Measurements from ENCODE around the gene PDE8B.

The PDE8B gene

GRCh38 chr5:77210091-77210963 lies at the start of gene PDE8B:
TSS of gene PDE8B (plus strand) at chr5:77210680. CDS start at chr5:77210926, 246 bp downstream.
- in situ Hi-C loops (cut with MboI; ENCODE audit: low sequenced_read_pairs), result no loop called here

DNA sequence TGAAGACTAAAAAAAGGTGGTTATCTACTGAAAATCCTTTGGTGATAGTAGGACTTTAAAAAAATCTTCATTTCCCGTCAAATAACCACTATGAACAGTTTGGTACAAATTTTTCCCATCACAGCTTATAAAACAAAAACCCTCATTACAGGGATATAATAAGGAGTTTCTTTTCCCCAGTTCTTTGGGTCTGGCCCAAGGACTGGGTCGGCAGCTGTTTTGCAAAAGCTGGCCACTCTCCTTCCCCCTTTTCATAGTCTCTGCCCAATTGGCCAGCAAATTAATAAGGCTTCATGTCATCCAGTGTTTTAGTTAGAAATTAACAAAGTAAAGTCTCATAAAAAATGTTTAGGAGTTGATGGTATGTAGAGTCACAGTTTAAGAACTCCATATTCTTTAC lies 47.0 kb upstream of the PDE8B start:
- in situ Hi-C loops (cut with MboI; ENCODE audit: low sequenced_read_pairs), result no loop called here

DNA sequence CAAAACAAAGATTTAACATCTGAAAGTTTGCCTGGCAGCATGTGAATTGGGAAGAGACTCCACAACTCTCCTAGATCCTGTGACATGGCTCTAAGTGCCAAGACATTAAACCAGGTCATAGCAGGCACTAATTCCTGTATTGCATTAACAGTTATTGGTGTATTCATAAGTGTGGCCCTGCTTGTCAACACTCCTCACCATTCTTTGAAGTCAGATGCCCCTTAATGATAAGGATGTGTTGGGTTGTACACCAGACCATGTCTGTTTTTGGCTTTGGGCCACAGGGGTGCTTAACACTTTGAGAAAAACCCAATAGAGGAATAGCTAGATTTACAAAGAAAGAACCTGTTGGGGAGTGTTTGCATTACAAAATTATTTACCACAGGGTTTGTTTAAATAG lies 43.4 kb upstream of the PDE8B start:
- in situ Hi-C loops (cut with MboI; ENCODE audit: low sequenced_read_pairs), result no loop called here

- in situ Hi-C loops (cut with MboI; ENCODE audit: low sequenced_read_pairs), result no loop called here
These were observed 42.8 kb upstream of the PDE8B start for GRCh38 chr5:77167695-77168121.

DNA sequence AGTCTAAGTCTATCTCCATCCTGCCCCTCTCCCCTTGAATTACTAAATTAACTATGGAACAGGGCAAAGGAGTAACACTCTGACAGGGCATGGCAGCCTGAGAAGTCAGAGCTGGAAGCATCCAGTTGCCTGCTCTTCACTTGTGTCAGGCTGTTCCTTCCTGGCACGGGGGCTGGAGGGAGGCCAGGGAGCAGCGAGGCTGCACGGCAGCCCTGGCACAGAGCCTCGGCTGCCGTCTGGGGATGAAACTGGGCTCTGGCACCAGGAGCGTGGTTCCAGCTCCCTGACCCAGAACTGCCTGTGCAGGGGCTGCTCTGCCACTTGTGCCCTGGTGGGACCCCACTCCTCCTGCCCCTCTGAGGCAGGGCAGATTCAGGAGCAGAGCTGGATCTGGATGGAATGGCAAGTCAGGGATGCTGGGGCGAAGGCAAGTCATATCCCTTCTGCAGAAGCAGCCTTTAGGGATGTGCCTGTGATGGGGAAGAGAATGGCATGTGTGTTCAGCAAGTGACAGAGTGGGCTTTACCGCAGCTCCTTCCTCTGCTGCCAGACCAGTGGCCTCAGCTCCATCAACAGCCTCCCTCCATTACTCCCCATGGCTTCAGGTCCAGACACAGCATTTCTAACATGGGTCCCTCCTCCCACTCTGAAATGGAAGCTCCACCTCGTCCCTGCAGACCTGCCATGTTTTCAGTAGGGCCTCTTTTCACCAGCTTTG lies 42.2 kb upstream of the PDE8B start:
- in situ Hi-C loops (cut with MboI; ENCODE audit: low sequenced_read_pairs), result no loop called here

GRCh38 chr5:77168879-77169244 lies 41.6 kb upstream of the PDE8B start:
- in situ Hi-C loops (cut with MboI; ENCODE audit: low sequenced_read_pairs), result no loop called here

GRCh38 chr5:77170196-77170890 lies 40.1 kb upstream of the PDE8B start:
- in situ Hi-C loops (cut with MboI; ENCODE audit: low sequenced_read_pairs), result no loop called here

GRCh38 chr5:77171141-77171910 lies 39.2 kb upstream of the PDE8B start:
- in situ Hi-C loops (cut with MboI; ENCODE audit: low sequenced_read_pairs), result no loop called here

DNA sequence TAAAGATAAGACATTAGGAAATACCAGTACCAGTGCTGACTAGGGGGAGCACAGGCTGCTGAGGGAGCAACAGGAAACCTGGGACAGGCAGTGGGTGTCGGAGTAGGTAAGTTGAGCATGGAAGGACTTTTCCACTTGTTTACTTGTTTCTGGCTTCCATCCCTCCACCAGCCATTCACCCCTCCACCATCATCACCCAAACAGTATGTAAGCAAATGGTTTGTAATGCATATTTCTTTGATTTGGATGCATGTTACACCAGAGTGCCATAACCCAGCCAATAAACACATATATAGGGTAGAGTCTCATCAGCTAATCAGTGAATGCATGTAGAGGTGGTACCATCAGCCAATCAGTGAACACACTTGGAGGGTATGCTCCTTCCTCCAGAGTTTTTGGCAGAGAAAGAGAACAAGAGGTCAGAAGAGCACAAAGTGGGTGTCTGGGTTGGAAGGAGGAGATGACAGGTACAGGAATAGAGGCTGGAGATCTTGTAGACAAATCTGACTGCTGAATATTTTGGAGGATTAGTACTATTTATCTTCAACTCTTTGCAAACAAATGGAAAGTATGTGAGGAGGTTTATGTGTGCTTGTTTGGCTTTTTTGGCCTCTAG lies 37.7 kb upstream of the PDE8B start:
- in situ Hi-C loops (cut with MboI; ENCODE audit: low sequenced_read_pairs), result no loop called here

DNA sequence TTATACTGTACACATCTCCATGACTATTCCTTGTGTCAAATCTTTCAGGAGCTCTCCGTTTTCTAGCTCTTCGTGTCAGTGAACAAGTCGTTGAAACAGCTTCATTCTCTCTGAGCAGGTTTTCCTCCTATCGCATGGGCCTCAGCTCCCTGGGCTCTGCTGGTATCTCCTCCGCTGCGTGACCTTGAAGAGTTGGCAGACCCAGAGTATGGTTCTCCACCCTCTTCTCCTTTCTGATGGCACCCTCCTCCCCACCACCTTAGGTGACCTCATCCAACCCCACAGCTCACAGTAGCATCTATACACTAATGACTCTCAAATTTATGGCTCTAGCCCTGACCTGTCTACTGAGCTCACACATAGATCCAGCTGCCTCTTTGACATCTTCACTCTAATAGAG lies 36.0 kb upstream of the PDE8B start:
- in situ Hi-C loops (cut with MboI; ENCODE audit: low sequenced_read_pairs), result no loop called here

DNA sequence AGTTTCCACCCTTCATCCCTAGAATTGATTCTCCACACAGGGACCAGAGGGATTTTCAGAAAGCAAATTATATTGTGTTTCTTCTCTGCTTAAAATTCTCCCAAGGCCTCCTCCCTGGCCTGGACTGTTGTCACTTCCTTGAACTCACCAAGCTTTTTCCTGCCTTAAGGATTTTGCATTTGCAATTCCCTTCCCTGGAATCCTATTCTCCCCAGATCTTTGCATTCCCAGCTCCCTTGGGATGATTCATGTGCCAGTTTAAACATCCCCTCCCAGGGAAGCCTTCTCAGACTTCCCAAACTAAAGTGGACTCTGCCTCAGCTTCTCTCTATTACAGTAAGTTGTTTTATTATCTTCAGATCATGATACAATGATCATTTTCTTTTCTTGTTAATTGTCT lies 35.2 kb upstream of the PDE8B start:
- in situ Hi-C loops (cut with MboI; ENCODE audit: low sequenced_read_pairs), result no loop called here

- in situ Hi-C loops (cut with MboI; ENCODE audit: low sequenced_read_pairs), result no loop called here
These were observed 34.1 kb upstream of the PDE8B start for GRCh38 chr5:77176429-77176828.

GRCh38 chr5:77177576-77177975 lies 32.9 kb upstream of the PDE8B start:
- in situ Hi-C loops (cut with MboI; ENCODE audit: low sequenced_read_pairs), result no loop called here

DNA sequence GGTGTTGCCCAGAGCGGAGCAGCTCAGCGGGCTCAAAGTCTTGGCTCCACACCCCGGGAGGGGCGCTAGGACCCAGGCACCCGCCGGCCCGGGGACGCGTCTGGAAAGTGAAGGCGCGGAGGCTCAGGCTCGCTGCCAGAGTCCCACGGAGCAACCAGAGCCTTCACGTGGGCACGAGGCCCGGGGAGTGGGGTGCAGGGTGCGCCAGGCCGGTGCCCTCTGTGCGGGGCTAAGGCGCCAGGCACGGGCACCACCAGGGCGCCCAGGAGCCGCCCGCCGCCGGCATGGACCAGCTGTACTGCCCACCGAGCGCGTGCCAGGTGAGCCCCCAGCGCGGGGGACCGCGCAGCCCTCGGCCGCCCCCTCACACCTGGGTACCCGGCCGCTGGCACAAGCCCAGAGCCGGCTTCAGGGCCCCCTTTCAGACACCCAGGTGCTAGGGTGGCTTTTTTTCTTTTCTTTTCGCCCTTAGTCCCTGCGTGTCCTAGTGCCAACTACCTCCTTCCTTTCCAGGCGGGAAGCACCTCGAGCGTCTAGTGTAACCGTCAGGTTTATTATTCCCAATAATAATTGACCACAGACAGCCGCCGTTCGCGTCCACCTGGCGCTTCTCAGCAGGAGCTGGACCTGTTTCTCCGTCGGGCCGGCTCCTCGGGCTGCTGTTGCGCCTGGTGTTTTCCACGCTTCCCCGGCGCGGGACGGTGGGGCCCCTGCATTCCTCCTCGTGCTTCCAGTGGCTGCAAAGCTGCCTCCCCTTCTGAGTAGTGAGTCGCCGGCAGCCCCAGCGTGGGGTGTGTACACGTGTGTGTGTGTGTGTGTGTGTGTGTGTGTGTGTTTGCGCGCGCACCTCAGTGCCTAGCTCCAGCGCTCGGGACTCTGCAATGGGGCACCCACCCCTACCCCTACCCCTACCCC lies 30.1 kb upstream of the PDE8B start:
- in situ Hi-C loops (cut with MboI; ENCODE audit: low sequenced_read_pairs), result no loop called here

- in situ Hi-C loops (cut with MboI; ENCODE audit: low sequenced_read_pairs), result no loop called here
These were observed 29.3 kb upstream of the PDE8B start for GRCh38 chr5:77181173-77181572.

DNA sequence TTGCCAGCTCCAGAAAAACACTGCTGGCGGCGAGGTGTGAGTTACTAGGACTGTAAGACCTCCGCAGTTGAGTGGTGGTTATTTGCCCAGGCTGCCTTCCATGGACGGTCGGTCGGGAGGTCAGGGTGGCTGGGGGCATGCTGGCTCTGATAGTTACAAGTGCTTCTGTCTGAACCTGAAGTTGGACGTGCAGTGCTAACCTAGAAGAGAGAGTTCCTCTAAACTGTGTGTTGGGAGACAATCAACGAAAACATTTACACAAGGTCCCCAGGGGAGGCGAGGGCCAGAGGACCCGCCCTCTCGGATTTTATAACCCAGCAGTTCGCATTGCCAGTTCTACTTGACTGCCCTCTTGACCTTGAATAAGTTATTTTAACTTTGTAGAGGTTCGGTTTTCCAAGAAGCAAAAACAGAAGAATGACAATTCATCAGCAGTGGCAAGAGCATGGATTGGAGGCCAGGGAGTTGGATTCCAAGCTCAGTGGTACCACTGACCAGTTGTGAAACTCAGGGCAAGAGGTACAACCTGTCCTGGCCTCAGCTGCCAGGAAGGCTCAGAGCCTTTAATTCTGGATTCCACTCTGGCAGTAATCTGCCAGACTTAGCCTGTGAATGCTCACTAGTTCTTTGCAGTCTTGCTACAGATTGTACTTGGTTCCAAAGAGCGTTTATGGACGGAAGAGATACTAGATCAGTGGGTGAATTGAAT lies 28.7 kb upstream of the PDE8B start:
- in situ Hi-C loops (cut with MboI; ENCODE audit: low sequenced_read_pairs), result no loop called here

- in situ Hi-C loops (cut with MboI; ENCODE audit: low sequenced_read_pairs), result no loop called here
These were observed 28.1 kb upstream of the PDE8B start for GRCh38 chr5:77182367-77182766.

GRCh38 chr5:77186652-77187370 lies 23.7 kb upstream of the PDE8B start:
- in situ Hi-C loops (cut with MboI; ENCODE audit: low sequenced_read_pairs), result no loop called here
